Mammary epithelial cell (primary cell): ENCODE results near the gene EPB41L4A.

ENCODE experiments used
- CTCF ChIP-seq, 2 donors: IDR thresholded peaks in 1 of 2; conservative IDR thresholded peaks in 1 of 2; 2 replicates each; pipeline ENCODE4 v1.5.1; 2011 to 2012; ENCODE audit warnings: inconsistent platforms in 2 of 2, low read length in 2 of 2, mild to moderate bottlenecking in 2 of 2, control low read depth in 1 of 2, low read depth in 1 of 2; ENCODE audit not compliant: insufficient read depth in 1 of 2; ENCODE audit errors: extremely low read depth in 1 of 2
- EZH2 ChIP-seq: IDR thresholded peaks from 2 replicates; pipeline ENCODE4 v1.6.1; 2012; ENCODE audit warnings: low read length, inconsistent platforms, borderline replicate concordance

- no peak for TF ChIP-seq CTCF (conservative IDR thresholded peaks at IDR 0.05 in 1 of 2, IDR thresholded peaks at IDR 0.05 in 1 of 2; ENCODE audit: extremely low read depth in 1 of 2, insufficient read depth in 1 of 2, low read depth in 1 of 2, low read length in 2 of 2)
- TF ChIP-seq EZH2 = no peak
These were observed 125.0 kb downstream of the EPB41L4A start for GRCh38 chr5:112294126-112294525.
